ENCODE results near the gene CCBE1.
"Not testable (repeated sequence)": the region's sequence is repeated elsewhere in the genome, so short reads cannot be mapped to it uniquely, and the experiment has no call there.

The CCBE1 gene

DNA sequence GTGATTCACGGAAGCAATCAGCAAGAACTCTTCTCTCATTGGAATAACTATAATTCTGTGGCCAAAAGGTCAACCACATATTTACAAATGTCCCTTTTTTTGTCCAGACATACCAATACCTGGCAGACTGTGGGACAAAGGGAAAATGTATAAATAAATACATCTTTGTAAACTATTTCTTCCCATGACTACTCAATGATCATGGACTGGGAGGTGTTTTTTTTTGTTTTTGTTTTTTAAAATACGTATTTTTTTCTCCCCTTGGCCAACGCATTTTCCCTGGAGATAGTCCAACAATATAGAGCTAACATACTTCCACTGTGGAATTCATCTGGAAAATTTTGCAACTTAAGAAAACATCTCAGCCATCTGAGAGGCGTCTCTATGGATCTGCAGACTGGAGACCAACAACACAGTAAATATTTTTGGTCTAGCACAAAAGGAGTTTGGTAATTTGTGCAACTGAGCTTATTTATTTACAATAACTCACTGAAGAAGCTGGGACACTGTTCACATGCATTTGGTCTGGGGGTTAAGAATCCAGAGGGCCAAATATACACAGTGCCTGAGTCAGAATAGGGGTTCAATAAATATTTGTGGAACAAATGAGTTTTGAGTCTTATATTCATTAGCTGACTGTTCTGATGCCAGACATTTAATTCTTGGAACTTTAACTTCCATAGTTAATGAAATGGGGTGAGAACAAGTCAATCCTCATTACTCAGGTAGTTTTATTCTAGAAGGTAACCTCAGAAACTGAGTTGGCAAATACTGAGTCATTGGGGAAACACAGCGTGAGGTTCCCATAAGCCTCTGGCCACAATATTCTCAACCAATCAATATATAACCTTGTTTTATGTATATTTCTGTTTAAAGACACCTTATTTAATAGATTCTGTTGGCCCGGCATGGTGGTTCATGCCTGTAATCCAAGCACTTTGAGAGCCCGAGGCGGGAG, 36.2 kb downstream of the CCBE1 start:
- H3K4me1 Mint-ChIP-seq (ENCODE audit: low read depth): no peaks in the 10 kb centered on the region
- no peak overlapping the region for H3K27ac Mint-ChIP-seq
- H3K9me3 Mint-ChIP-seq: no peaks in the 10 kb centered on the region
- H3K27me3 Mint-ChIP-seq: peaks cover 3% of the 10 kb centered on the region
- no peak for DNase-seq
- H3K36me3 Mint-ChIP-seq (ENCODE audit: low read depth): no peaks in the 10 kb centered on the region
- H3K4me3 Mint-ChIP-seq: no peak overlapping the region

GRCh38 chr18:59660366-59660765, 36.9 kb downstream of the CCBE1 start:
- Mint-ChIP-seq H3K9me3 (no peaks in the 10 kb centered on the region), H3K4me3 (no peak overlapping the region), H3K4me1 (ENCODE audit: low read depth) (no peaks in the 10 kb centered on the region), H3K27me3 (no peaks in the 10 kb centered on the region), H3K36me3 (ENCODE audit: low read depth) (no peaks in the 10 kb centered on the region), H3K27ac (no peak overlapping the region)
- no peak for DNase-seq

DNA sequence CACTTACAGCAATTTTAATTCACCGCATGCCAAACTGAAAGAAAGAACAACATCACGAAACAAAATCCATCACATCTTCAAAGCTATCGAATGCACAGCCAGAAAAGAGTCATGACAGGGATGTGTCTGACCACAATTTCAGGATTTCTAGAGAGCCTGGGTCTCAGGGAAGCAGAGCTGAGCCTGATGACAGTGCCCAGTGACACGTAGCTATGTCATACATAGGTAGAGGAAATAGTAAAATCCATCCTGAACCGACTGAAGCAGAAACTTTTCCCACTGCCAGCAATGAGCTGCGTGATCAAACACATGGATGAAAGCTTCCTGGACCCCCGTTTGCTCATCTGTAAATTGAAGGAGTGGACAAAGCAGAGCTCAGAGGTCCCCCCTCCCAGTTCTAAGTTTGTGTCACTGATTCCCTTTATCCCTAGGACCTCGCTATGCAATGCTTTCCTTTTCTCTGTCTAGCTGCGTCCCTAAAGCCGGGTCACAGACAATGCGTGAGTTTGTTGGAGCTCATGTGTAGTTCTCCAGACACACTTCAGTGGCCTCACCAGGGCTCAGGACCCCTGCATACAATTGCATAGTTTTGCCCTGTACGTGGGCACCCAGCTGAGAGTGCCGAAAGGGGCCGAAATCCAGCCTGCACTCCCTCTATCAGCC, 37.6 kb downstream of the CCBE1 start:
- H3K36me3 Mint-ChIP-seq (ENCODE audit: low read depth): no peaks in the 10 kb centered on the region
- H3K4me1 Mint-ChIP-seq (ENCODE audit: low read depth): no peaks in the 10 kb centered on the region
- no peak for DNase-seq
- no peaks in the 10 kb centered on the region for H3K9me3 Mint-ChIP-seq
- no peak overlapping the region for H3K4me3 Mint-ChIP-seq
- no peaks in the 10 kb centered on the region for H3K27me3 Mint-ChIP-seq
- no peak overlapping the region for H3K27ac Mint-ChIP-seq

- Mint-ChIP-seq H3K9me3 (no peaks in the 10 kb centered on the region), H3K27me3 (no peaks in the 10 kb centered on the region), H3K27ac (no peak overlapping the region), H3K36me3 (ENCODE audit: low read depth) (no peaks in the 10 kb centered on the region), H3K4me1 (ENCODE audit: low read depth) (no peaks in the 10 kb centered on the region), H3K4me3 (no peak overlapping the region)
- no peak for DNase-seq
Observed at GRCh38 chr18:59658941-59659340, 38.3 kb downstream of the CCBE1 start.

DNA sequence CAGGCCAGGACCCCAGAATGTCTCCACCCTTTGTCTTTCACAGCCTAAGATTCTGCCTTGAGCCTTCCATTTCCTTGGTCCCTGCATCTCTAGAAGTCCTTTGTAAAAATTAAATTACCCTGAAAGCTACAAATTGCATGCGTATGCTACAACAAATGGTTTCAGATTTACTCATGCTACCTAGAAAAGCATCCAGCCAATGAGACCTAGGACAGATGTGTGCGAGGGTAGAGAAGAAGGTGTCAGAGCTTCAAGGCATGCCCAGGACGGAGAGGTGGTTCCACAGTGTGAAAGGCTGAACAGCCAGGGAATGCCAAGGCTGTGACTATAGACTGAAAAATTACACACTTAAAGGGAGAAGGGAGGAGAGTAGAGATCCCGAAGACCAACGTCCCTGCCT, 40.2 kb downstream of the CCBE1 start:
- no peak for DNase-seq
- Mint-ChIP-seq H3K27ac (no peak overlapping the region), H3K36me3 (ENCODE audit: low read depth) (no peaks in the 10 kb centered on the region), H3K27me3 (no peaks in the 10 kb centered on the region), H3K4me1 (ENCODE audit: low read depth) (no peaks in the 10 kb centered on the region), H3K9me3 (no peaks in the 10 kb centered on the region), H3K4me3 (no peak overlapping the region)

DNA sequence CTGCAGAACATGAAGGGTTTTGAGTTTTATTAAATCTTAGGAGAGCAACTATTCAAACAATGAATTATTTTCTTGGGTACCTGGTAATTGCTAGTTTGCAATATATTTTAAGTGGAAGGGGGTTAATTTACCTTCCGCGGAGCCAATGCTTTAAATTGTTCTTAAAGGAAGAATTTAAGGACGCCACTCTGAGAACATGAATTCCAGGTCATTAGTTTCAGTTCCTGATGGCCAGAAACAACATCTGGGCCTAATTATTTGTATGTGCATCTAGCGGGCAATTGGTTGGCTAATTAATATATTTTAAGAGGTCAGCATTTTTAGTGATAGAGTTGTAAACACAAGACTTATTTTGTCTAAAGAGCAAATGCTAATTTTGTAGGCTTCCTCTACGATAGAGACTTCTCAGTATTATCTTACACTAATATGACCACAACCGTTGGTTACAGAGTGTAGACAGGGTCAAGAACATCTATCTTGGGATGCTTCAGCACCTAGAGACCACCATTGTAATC, 40.8 kb downstream of the CCBE1 start:
- H3K27ac Mint-ChIP-seq: no peak overlapping the region
- H3K27me3 Mint-ChIP-seq: no peaks in the 10 kb centered on the region
- H3K9me3 Mint-ChIP-seq: no peaks in the 10 kb centered on the region
- no peak overlapping the region for H3K4me3 Mint-ChIP-seq
- no peaks in the 10 kb centered on the region for H3K4me1 Mint-ChIP-seq (ENCODE audit: low read depth)
- no peak for DNase-seq
- H3K36me3 Mint-ChIP-seq (ENCODE audit: low read depth): no peaks in the 10 kb centered on the region

GRCh38 chr18:59655676-59656075, 41.5 kb downstream of the CCBE1 start:
- H3K9me3 Mint-ChIP-seq: no peaks in the 10 kb centered on the region
- H3K4me3 Mint-ChIP-seq: no peak overlapping the region
- no peaks in the 10 kb centered on the region for H3K4me1 Mint-ChIP-seq (ENCODE audit: low read depth)
- no peaks in the 10 kb centered on the region for H3K36me3 Mint-ChIP-seq (ENCODE audit: low read depth)
- H3K27me3 Mint-ChIP-seq: peaks cover under 1% of the 10 kb centered on the region
- DNase-seq: no peak
- H3K27ac Mint-ChIP-seq: no peak overlapping the region

GRCh38 chr18:59651071-59651470, 46.2 kb downstream of the CCBE1 start:
- Mint-ChIP-seq H3K9me3 (no peaks in the 10 kb centered on the region), H3K36me3 (ENCODE audit: low read depth) (no peaks in the 10 kb centered on the region), H3K4me1 (ENCODE audit: low read depth) (no peaks in the 10 kb centered on the region), H3K27me3 (peaks cover 3% of the 10 kb centered on the region), H3K4me3 (no peak overlapping the region), H3K27ac (no peak overlapping the region)
- DNase-seq: no peak

DNA sequence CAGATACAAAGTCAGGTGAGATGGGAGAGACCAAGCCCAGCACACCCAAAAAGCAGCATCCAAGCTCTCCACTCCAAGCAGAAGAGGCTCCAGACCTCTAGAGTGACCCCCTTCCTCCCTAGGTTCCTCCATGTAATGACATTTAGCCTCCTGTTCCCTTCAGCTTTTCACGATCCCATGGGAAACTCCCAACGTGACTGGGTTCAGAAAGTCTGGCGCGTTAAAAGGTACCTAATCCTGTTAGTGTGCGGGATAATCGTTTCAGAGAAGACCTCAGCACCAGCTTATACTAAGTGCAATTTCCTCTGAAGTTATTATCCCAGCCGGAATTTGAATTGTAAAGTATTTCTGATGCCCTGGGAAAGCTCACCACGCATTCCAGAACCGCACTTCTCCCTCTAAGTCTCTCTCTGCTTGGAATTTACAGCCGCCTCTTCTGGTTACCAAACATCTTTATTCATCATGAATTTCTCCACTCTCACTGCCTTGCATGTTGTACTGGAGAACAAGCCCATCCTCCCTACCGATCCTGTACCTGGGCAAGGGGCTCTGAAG, 46.9 kb downstream of the CCBE1 start:
- Mint-ChIP-seq H3K27me3 (peaks cover 3% of the 10 kb centered on the region), H3K27ac (no peak overlapping the region), H3K4me3 (no peak overlapping the region), H3K4me1 (ENCODE audit: low read depth) (no peaks in the 10 kb centered on the region), H3K9me3 (no peaks in the 10 kb centered on the region), H3K36me3 (ENCODE audit: low read depth) (no peaks in the 10 kb centered on the region)
- no peak for DNase-seq

GRCh38 chr18:59649591-59649990, 47.6 kb downstream of the CCBE1 start:
- H3K27me3 Mint-ChIP-seq: peaks cover 3% of the 10 kb centered on the region
- no peak overlapping the region for H3K27ac Mint-ChIP-seq
- no peaks in the 10 kb centered on the region for H3K36me3 Mint-ChIP-seq (ENCODE audit: low read depth)
- no peaks in the 10 kb centered on the region for H3K9me3 Mint-ChIP-seq
- H3K4me3 Mint-ChIP-seq: no peak overlapping the region
- DNase-seq: no peak
- H3K4me1 Mint-ChIP-seq (ENCODE audit: low read depth): no peaks in the 10 kb centered on the region

- not testable (repeated sequence) for H3K27me3 Mint-ChIP-seq; H3K36me3 Mint-ChIP-seq (ENCODE audit: low read depth); H3K4me1 Mint-ChIP-seq (ENCODE audit: low read depth); H3K9me3 Mint-ChIP-seq; H3K27ac Mint-ChIP-seq; H3K4me3 Mint-ChIP-seq; DNase-seq
Observed at GRCh38 chr18:59648469-59648868, 48.8 kb downstream of the CCBE1 start.

- H3K27ac Mint-ChIP-seq: no peak overlapping the region
Observed at GRCh38 chr18:59646963-59647307, 50.3 kb downstream of the CCBE1 start.

DNA sequence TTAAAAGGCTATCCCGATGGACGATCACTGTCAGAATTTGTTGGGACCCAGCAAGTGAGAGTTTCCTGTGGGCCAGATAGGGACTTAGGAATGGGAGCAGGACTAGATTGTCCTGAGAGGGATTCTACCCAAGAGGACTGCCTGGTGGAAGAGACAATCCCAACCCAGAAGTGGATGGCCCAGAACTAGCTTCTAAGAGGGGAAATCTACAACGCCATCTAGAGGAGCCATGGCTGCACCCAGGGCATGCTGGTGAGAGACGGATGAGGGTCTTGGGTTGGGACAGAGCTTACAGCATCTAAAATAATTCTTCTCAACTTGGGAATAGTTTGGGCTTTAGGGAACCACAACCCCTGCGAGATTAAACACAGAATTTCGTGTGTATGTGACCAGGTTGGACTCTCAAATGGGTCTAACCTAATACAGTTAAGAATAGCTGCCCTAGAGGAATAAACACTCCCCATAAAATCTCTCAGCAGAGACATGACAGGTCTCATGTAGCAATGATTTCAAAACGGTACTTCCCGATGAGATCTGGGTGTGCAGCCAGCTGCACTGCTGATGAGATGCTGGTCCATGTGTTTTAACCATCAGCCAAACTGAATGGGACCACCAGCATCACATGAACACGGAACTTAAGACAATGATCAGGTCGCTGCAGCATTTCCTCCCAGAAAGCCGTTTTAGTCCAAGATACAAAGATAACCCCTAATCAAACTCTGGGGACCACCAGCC, 50.8 kb downstream of the CCBE1 start:
- DNase-seq: no peak
- Mint-ChIP-seq H3K4me3 (no peak overlapping the region), H3K4me1 (ENCODE audit: low read depth) (no peaks in the 10 kb centered on the region), H3K27ac (no peak overlapping the region), H3K27me3 (peaks cover 3% of the 10 kb centered on the region), H3K36me3 (ENCODE audit: low read depth) (no peaks in the 10 kb centered on the region), H3K9me3 (no peaks in the 10 kb centered on the region)

More at GRCh38 chr18:59646963-59647307, 50.3 kb downstream of the CCBE1 start:
- Mint-ChIP-seq H3K9me3 (no peaks in the 10 kb centered on the region), H3K4me3 (no peak overlapping the region), H3K27me3 (peaks cover 3% of the 10 kb centered on the region), H3K36me3 (ENCODE audit: low read depth) (no peaks in the 10 kb centered on the region), H3K4me1 (ENCODE audit: low read depth) (no peaks in the 10 kb centered on the region)
- no peak for DNase-seq

GRCh38 chr18:59643740-59644139, 53.5 kb downstream of the CCBE1 start:
- Mint-ChIP-seq H3K9me3 (no peaks in the 10 kb centered on the region), H3K27ac (no peak overlapping the region), H3K4me3 (no peak overlapping the region), H3K4me1 (ENCODE audit: low read depth) (no peaks in the 10 kb centered on the region), H3K27me3 (no peaks in the 10 kb centered on the region), H3K36me3 (ENCODE audit: low read depth) (no peaks in the 10 kb centered on the region)
- DNase-seq: no peak
